Raji (cell line): ENCODE data around the gene CALML5.

Source experiments
- POLR2A ChIP-seq: IDR thresholded peaks from 2 replicates; pipeline ENCODE4 v1.6.1; 2011; ENCODE audit warnings: low read depth, low read length, control low read depth; ENCODE audit not compliant: insufficient read depth

CALML5 gene

DNA sequence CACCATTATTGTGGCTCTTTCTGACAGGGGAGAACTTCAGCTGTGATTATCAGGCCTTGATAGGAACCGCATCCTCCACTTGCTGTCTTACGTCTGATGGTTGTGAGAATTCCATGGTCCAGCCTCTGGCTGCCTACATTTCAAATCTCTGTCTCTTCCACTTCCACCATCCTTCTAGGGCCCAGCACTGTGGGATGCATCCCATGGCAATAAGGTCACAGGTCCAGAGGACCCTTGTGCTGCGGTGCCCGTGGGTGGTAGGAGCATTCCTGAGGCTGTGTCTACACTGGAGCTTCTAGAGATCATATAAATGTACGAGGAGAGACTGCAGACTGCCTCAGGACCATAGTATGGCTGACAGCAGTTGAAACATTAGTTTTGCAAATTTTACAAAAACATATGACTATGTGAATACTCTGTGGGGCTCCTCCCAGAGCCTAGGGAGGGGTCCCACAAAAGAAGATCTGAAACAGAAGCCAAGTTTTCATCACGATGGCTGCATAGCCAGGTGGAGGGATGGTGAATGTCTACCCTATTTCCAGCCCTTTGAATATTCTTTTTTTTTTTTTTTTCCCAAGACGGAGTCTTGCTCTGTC is 37.2 kb upstream of the CALML5 start:
- no peak for TF ChIP-seq POLR2A

DNA sequence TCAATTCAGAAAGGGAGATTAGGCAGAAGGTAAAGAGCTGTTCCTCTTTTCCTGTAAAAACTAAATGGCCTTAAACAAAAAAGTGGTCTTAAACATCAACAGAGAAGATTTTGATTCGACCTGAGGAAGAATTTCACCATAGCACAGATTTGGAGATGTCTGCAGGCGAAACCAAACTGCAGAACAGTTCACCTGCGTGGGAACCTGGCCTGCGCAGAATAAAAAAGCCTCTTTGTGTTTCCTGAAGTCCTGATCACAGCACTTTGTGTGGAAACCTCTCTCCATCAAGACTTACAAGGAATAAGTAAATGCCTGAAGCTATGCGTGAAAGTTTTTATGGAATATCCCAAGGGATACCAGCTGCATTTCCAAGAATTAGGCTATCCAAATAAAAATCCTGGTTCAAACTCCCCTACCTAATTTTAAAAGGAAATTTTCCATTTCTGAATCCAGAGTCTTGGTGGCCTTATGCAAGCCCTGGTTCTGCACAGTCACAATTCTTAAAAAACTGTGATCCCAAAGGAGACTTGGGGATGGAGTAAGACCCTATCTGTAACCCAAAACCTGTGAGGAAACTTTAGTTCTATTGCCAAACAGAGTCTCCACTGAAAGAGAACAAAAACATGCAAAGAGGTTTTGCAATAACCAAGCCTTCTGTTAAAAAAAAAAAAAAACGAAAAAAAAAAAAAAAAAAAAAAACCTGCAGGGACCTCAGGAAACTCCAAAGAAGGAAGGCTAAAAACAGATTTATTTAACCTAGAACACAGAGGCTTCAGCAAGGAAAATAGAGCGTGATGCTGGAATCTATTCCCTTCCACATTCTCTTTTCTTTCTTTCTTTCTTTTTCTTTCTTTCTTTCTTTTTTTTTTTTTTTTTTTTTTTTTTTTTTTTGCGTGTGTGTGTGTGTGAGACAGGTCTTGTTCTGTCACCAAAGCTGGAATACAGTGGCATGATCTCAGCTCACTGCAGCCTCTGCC is 35.8 kb upstream of the CALML5 start:
- no peak for TF ChIP-seq POLR2A

DNA sequence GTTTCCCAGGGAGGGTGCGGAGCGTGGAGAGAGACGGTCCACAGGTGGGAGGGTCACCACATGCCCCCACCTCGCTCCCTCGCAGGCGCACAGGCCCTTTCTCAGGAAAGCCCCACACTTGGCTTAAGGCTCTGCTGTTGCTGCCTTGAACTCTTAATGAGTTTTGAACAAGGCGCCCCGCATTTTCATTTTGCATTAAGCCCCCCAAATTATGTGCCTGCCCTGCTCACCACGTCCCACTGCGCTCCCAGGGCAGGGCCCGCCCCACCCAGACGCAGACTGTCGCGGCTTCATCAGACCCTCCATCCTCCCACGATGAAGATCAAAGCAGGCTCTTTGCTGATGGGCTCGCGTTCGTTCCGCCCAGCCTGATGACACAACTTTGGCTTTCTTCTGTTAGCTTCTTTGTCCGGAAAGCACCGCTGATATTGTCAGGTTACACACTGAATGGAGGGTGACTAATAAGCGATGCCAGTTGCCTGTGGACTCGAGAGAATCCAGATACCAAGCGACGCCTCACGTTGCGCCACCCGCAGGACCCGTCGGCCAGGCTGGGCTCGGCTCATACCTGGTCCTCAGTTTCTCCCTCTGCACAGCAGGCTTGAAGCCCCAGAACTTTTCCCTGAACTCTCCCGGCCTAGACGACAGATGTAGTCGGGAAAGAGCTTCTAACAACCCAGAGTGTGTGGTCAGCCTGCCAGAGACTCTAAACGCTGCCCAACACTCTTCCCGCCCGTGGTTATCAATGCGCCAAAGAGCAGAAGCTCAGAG is 34.9 kb upstream of the CALML5 start:
- TF ChIP-seq POLR2A = no peak

DNA sequence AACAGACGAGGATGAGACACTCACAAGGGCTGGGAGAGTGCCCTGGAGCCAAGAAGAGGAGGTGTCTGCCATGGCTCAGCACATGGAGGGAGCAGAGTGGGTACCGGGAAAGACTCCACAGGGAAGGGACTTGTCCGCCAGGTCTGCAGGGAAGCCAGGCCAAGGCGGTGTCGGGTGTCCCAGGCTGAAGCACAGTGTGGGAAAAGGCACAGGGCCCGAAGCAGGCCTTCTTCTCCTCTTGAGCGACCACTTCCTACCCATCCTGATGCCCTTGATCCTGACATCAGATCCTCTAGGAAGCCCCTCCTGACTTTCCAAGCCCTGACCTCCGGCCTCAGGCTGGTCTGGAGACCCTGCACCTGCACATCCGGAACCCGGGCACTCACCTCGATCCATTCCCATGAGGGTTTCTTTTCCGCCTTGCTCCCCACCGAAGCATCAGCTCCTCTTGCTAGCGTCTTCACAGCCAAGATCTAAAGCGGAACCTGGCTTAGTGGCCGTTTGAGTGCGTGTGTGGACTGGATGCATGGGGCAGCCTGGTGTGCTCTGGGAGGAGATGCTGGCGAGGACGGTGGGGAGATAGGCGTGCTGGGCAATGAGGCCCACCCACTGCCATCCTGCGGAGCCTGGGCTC is 33.8 kb upstream of the CALML5 start:
- TF ChIP-seq POLR2A = no peak

DNA sequence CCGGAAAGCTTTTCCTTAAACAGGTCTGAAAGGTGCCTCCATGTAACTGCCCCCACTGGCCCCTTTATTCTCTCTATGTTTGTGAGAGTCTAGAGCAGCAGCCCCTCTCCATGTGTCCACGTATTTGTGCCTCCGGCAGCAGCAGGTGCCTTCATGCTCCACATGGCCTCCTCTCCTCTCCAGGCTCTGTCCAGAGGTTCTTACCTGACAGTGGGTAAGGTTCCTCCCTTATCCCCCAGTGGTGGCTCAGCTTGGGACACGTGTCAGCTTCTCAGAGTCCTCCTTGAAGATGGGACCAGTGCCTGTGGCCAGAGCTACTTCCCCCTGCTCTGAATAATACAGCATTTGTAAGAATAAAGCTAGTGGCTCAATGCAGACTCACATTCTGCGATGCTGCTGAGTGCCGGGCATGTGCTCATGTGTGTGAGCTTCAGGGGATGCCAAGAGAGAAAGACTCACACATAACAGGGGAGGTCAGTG is 33.3 kb upstream of the CALML5 start:
- TF ChIP-seq POLR2A = no peak

DNA sequence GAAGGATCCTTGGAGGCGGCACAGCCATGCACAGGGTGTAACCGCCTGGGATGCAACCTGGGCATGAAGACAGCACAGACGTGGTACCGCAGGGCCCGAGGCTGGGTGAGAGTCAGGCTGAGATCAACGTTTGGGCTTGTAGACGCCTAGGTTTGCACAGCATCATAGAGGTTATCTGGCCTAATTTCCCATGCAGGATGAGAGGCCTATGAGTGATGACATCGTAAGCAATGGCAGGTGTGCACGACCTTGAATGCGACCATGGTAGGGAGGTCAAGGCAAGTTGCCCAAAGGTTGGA is 32.9 kb upstream of the CALML5 start:
- no peak for TF ChIP-seq POLR2A

DNA sequence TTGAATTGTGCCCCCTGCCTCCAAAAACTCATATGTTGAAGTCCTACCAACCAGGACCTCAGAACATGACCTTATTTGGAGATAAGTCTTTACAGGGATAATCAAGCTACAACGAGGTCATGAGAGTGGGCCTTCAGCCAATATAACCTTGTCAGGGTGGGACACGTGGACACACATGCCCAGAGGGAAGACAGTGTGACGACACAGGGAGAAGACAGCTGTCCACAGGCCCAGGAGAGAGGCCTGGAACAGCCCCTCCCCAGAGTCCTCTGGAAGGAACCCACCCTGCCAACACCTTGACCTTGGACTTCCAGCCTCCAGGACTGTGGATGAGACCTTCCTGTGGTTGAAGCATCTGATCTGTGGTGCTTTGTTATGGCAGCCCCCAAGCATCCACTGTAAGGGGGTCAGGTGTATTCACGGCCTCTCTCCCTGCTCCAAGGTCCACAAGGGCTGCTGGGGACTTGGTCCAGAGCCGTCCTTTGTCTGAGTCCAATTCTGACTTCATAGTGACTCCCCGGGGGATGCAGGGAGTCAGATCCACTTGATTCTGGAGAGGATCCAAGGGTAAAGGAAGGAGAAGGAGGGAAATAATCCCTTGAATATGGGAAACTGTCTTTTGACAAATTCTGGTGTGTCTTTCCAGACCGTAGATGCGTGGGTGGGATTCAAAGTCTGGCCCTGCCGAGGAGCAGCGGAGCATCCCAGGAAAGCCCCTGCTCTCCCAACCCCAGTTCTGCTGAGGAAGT is 32.4 kb upstream of the CALML5 start:
- no peak for TF ChIP-seq POLR2A

DNA sequence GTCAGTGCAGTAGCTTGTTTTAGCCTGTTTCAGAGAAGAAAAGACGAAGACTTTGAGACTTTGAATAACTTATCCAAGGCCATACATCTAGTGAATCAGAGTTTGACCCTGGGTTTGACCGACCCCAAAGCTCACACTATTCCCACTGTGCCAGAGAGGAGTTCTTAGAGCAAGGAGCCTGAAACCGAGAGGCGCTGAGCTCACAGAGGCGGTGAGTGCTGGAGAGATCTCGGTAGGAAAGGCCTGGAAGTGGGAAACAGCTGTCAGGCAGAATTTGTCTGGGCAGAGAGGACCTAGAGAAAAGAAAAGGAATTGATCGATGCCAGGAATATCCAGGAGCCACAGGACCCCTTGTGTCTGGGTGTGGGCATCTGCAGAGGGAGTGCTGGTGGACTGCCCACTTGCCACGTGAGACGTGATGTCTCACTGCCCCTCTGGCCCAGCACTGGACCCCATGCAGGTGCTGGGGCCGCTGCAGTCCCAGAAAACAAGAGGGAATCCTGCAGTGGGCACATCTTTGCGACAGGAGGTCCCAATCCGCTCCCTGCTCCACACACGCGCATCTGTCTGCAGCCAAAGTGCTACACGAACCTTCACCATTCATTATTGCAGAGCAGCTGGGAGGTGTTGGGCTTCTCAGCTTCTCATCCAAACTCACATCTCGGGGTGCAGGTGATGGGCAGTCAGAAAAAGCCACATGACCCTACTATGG is 31.6 kb upstream of the CALML5 start:
- no peak for TF ChIP-seq POLR2A

DNA sequence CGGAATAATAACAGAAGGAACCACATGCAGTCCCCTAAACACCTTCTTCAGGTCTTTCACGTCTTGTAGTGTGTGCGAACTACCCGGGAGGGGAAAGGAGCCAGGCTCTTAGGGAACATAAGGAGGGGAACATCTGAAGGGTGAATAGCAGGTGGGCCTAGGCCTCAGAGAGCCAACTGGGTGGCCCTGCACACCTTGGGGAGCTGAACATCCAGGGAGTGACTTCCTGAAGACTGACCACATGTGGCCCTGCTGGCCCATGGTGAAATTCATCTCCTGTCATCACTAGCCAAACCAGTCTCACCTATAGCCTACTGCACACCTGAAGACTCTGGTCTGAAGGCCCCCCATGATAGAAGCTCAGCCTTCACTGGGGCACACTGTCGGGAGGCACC is 31.0 kb upstream of the CALML5 start:
- no peak for TF ChIP-seq POLR2A

DNA sequence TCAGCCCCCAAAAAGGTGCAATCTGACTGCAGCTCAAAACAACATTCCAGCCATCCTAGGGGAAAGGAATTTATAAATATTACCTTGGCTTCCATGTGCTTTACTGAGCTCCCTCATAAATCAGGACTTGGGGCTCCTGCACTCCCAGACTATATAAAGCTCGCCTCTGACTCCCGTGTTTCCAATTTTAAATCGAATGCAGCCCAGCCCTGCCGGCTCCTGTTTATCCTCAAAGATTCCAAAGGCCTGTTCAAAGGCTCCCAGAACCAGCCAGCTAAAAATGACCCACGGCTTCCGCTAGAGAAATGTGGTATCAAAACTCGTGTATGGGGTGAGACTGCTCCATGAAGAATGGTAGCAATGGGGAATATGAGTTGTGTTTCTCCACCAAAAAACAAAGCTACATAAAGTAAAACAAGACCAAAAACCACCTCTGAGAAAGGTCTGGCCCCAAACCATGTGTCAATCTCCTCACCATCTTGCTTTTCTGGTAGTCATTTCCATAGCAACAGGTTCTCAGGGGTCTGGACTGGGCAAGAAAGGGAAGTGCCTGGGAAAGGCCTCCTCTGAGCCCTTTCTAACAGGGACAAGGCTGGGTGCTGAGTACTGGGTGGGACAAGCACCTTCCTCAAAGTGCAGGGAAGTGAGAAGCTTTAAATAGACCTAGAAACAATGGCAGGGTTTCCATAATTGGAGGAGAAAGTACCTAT is 30.5 kb upstream of the CALML5 start:
- no peak for TF ChIP-seq POLR2A

DNA sequence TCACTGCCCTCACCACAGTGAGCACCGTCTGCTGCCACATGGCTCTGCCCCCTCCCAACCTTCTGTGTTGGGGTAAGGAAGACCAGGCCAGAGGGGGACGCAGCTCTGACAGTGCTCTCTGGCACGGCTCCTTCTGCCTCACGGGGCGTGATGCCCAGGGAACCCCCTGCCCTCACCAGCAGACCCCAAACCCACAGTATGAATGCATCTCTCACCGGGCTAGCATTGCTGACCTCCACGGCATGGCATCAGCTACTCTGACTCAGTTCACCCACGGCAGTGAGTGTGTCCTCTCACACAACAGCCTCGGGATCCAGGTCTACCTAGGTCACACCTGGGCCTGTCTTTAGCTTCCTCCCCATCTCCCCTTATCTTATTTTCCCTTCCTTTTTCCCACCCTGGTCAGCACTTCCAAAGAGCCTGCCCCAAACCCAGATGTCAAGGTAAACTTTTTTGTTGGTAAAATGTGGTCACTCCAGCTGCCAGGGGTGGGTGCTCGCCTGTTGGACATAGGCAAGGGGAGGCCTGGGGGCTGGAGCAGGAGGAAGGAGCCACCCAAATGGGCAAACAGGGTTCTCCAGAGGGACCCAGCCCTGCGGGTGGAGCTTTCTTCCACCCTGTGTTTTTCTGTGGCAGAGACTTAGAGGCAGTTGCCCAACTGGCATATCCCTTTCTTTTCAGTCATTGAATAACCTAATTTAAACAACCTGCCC is 29.8 kb upstream of the CALML5 start:
- no peak for TF ChIP-seq POLR2A

DNA sequence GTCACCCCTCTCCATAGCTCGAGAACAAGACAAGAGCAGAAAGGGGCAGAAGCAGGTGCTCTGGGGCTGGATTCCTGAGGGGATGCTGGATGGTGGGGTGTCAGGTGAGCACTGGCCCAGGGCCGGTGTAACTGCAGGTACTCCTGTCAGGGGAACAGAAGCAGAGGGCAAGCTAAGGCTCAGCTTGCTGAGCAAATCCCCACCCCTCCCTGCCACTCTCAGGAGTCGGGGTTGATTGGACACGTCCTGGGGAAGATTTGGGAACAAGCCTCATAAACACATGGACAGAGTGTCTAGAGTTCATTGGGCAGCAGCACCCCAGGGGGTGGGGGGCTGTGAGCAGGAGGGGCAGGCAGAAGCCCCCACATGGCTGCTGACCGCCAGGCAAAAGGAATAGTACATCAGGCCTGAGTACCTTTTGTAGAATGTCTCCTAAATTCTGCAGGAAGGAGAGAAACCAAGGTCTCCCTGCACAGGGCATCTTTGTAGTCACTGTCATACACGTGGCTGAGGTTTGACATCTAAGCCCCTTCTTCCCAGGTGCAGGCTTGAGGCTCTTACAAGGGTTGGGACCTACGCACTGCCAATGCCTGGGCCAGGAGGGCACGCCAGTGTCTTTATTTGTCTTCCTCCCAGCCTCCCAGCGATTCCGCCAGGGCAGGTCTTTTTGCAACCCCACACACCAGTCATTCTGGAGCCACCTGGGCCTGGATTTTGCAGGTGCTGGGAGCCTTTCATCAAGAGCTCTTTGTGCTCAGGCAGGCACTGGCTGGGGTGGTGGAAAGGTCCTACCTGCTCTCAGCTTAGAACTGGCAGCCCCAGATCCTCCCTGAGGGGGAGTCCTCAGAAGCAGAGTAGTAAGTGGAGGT is 28.2 kb upstream of the CALML5 start:
- no peak for TF ChIP-seq POLR2A
